Cardiac muscle cell (in vitro differentiated cells and primary cell): ENCODE results near the gene ARHGAP10. TPM values are rescaled to one million over a fixed set of nuclear protein-coding genes. Genes with fewer than 3 reads are reported as not detected.

Experiments
- DNase-seq, 2 donors: peaks; one replicate each; pipeline versions ENCODE4 v3.0.0 to v3.0.0-alpha.2; 2010 to 2017; ENCODE audit warnings: low read depth in 1 of 2, low spot score in 1 of 2
- H3K27ac ChIP-seq: fragments of 200-600 bp; sonication (generic); 2 replicates; pipeline ENCODE4 v1.5.1; 2016
- H3K27me3 ChIP-seq: fragments of 200-600 bp; sonication (generic); 2 replicates; pipeline ENCODE4 v1.6.0; 2016; ENCODE audit warnings: control low read depth
- H3K36me3 ChIP-seq: fragments of 200-600 bp; sonication (generic); 2 replicates; pipeline ENCODE4 v1.5.1; 2016; ENCODE audit warnings: control low read depth
- H3K4me1 ChIP-seq: fragments of 200-600 bp; sonication (generic); 2 replicates; pipeline ENCODE4 v1.8.1; 2017; ENCODE audit warnings: low read depth, mild to moderate bottlenecking, mixed run types
- H3K4me3 ChIP-seq: fragments of 200-600 bp; sonication (generic); 2 replicates; pipeline ENCODE4 v1.5.1; 2016; ENCODE audit warnings: mild to moderate bottlenecking
- H3K9me3 ChIP-seq: fragments of 200-600 bp; sonication (generic); 2 replicates; pipeline ENCODE4 v1.5.1; 2017; ENCODE audit warnings: low read depth, mild to moderate bottlenecking, control low read depth
- CTCF ChIP-seq: IDR thresholded peaks from 2 replicates; pipeline ENCODE4 v1.5.1; 2012; ENCODE audit warnings: low read depth, mild to moderate bottlenecking, low read length
- polyA plus RNA-seq: library from polyadenylated mRNA; unstranded; fragments of >200 nt; fragmentation: Nextera tagmentation; extraction: Ambion mirVana; gene quantifications from 2 replicates; pipeline ENCODE4 v1.2.1, GENCODE V29; 2016
- total RNA-seq: library from RNA; depleted of rRNA; stranded (reverse); fragments of >200 nt; gene quantifications from 2 replicates; pipeline ENCODE4 v1.2.3, GENCODE V29; 2016

The ARHGAP10 gene
- total and polyA plus RNA-seq, 2 experiments from 2014 or later, result 12.1 to 15.0 TPM

GRCh38 chr4:147740176-147740575 is 8.3 kb downstream of the ARHGAP10 start:
- H3K36me3 ChIP-seq, result no peaks in the 10 kb centered on the region
- TF ChIP-seq CTCF, result no peak
- DNase-seq, result no peak
- no peak overlapping the region for H3K27ac ChIP-seq
- H3K4me3 ChIP-seq, result no peak overlapping the region
- no peaks in the 10 kb centered on the region for H3K27me3 ChIP-seq
- peaks cover 12% of the 10 kb centered on the region for H3K4me1 ChIP-seq
- H3K9me3 ChIP-seq, result no peaks in the 10 kb centered on the region

GRCh38 chr4:147741190-147741788 is 9.4 kb downstream of the ARHGAP10 start:
- Histone ChIP-seq H3K4me1 (peaks cover 5% of the 10 kb centered on the region), H3K4me3 (no peak overlapping the region), H3K27ac (no peak overlapping the region), H3K27me3 (no peaks in the 10 kb centered on the region), H3K36me3 (no peaks in the 10 kb centered on the region), H3K9me3 (no peaks in the 10 kb centered on the region)
- no peak for TF ChIP-seq CTCF
- peak in 1 of 2 donors; percentile 38 for DNase-seq

GRCh38 chr4:147747787-147748454 is 16.0 kb downstream of the ARHGAP10 start:
- Histone ChIP-seq H3K9me3 (no peaks in the 10 kb centered on the region), H3K27me3 (no peaks in the 10 kb centered on the region), H3K4me3 (no peak overlapping the region), H3K36me3 (no peaks in the 10 kb centered on the region), H3K27ac (no peak overlapping the region), H3K4me1 (peaks cover 11% of the 10 kb centered on the region)
- DNase-seq, result no peak
- no peak for TF ChIP-seq CTCF

GRCh38 chr4:147749811-147750321 is 18.0 kb downstream of the ARHGAP10 start:
- Histone ChIP-seq H3K27me3 (no peaks in the 10 kb centered on the region), H3K27ac (no peak overlapping the region), H3K9me3 (no peaks in the 10 kb centered on the region), H3K4me1 (peaks cover 21% of the 10 kb centered on the region), H3K36me3 (no peaks in the 10 kb centered on the region), H3K4me3 (no peak overlapping the region)
- no peak for TF ChIP-seq CTCF
- no peak for DNase-seq

GRCh38 chr4:147753047-147753446 is 21.2 kb downstream of the ARHGAP10 start:
- no peak for TF ChIP-seq CTCF
- H3K27ac ChIP-seq, result peak overlapping the region; percentile 70
- peaks cover 13% of the 10 kb centered on the region for H3K4me1 ChIP-seq
- H3K9me3 ChIP-seq, result no peaks in the 10 kb centered on the region
- peak; percentile 57 to 71 for DNase-seq
- no peaks in the 10 kb centered on the region for H3K27me3 ChIP-seq
- H3K36me3 ChIP-seq, result no peaks in the 10 kb centered on the region
- no peak overlapping the region for H3K4me3 ChIP-seq
